Ovary (tissue), 9 donors: ENCODE data around the gene INTS6L. TPM values are rescaled to one million over a fixed set of nuclear protein-coding genes. Genes with fewer than 3 reads are reported as not detected.
A peak's percentile ranks its signal among the peaks of the same experiment; 100 is the strongest.

Experiments used
- DNase-seq, 5 donors: peaks; one replicate each; pipeline ENCODE4 v3.0.0-alpha.2; 2019 to 2020
- H3K27ac ChIP-seq, 2 donors: fragments of 200-600 bp; one replicate each; pipeline versions ENCODE4 v1.5.1 to v1.8.0; 2019 to 2022
- H3K27me3 ChIP-seq: fragments of 200-600 bp; one replicate; pipeline ENCODE4 v1.8.0; 2022
- H3K36me3 ChIP-seq: fragments of 200-600 bp; sonication (generic); one replicate; pipeline ENCODE4 v1.5.1; 2019
- H3K4me1 ChIP-seq: one replicate; pipeline ENCODE4 v1.8.1; 2013; ENCODE audit warnings: mild to moderate bottlenecking, moderate library complexity; ENCODE audit not compliant: insufficient read depth
- H3K4me3 ChIP-seq: fragments of 200-600 bp; sonication (generic); one replicate; pipeline ENCODE4 v1.5.1; 2017
- H3K9me3 ChIP-seq, 2 donors: fragments of 200-600 bp in 1 of 2; sonication (generic) in 1 of 2; one replicate each; pipeline versions ENCODE4 v1.5.1 to v1.8.1; 2013 to 2019; ENCODE audit warnings: mild to moderate bottlenecking in 1 of 2, moderate library complexity in 1 of 2
- EP300 ChIP-seq: sonication (generic); formaldehyde crosslinking; IDR thresholded peaks from one replicate; pipeline ENCODE4 v1.6.1; 2017; ENCODE audit warnings: antibody characterized with exemption
- POLR2A ChIP-seq: fragments of 450-650 bp; IDR thresholded peaks from one replicate; pipeline ENCODE4 v1.6.1; 2017; ENCODE audit warnings: antibody characterized with exemption, mild to moderate bottlenecking, moderate library complexity
- WGBS, 3 donors: extraction: QIAGEN DNeasy Blood & Tissue Kit in 1 of 3; methylation state at CpG; one replicate each; pipeline versions ENCODE4 v1.1.5 to v1.1.7; 2013 to 2017; 5-methylcytosine and 5-hydroxymethylcytosine counted together
- intact Hi-C, 4 donors: fragments of 100-400 bp; cut with DNase I; formaldehyde crosslinking; loops; one replicate each; pipeline versions ENCODE4 v1.11.0 to v1.15.1; 2022 to 2023
- polyA plus RNA-seq, 2 donors: library from polyadenylated mRNA; stranded (reverse); fragments of 200-250 nt in 1 of 2; fragments of 350-450 nt in 1 of 2; fragmentation: Illumina TruSeq in 1 of 2; extraction: RNeasy Lipid Tissue Mini Kit (QIAGEN cat#74804) in 1 of 2; gene quantifications; one replicate each; pipeline ENCODE4 v1.2.3, GENCODE V29; 2013 to 2014
- total RNA-seq, 7 donors: library from RNA; depleted of rRNA in 2 of 7; stranded (reverse); fragments of >200 nt in 2 of 7; fragmentation: NEBNext Ultra II Directional in 3 of 7; extraction: Animal tissue kit (Norgen Biotek cat#: 25700) in 3 of 7; gene quantifications; one replicate each; pipeline versions ENCODE4 v1.1.0 to v1.2.4, GENCODE V29; 2016 to 2023
- TF ChIP-seq, protein P1 (sequence below), 3 donors: fragments of 450-650 bp in 2 of 3; fragments of 200-600 bp in 1 of 3; IDR thresholded peaks; one replicate each; pipeline versions ENCODE4 v1.5.1 to v1.8.0; 2016 to 2022; ENCODE audit warnings: antibody characterized with exemption in 3 of 3, mild to moderate bottlenecking in 1 of 3
- donor health status: DM: no; HTN: no; CAD: no; lungs with moderate emphysema.
- donor health status: DM: no; HTN: no; CAD: no.
- donor health status: Bipolar disorder and iron deficiency.
- donor health status: DM: yes; HTN: yes; CAD: no.
- donor health status: DM: no; HTN: no; CAD: no.
- donor health status: DM: yes; HTN: yes; CAD: no.

The INTS6L gene
- total and polyA plus RNA-seq, 9 donors, result 9.0 to 20.7 (median 16.0) TPM

DNA sequence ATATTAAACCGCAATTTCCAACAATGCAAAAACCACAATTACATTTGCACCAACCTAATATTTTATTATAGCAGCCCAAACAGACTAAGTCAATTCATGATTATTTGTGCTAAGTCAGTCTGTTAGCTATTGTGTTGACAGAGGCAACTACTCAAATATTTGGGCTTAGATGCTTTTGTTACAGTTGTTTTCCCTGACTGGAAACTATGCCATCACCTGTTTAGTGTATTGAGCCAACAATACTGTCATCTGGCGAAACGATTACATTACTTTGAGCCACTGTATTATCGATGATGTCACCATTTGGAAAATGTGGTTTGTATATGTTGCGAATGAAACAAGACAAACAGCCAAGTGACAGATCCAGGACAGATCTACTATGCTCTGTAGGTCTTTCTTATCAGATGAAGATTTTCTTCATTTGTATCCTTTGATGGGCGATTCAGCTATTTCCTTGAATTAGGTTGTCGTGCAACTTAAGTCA, 38.7 kb upstream of the INTS6L start:
- WGBS, 3 donors, result 77 to 90% (median 89%) methylated on average over 7 of the region's 7 CpGs
- H3K36me3 ChIP-seq, result no peaks in the 10 kb centered on the region
- H3K9me3 ChIP-seq, result no peaks in the 10 kb centered on the region
- intact Hi-C loops, result loop anchor here in 1 of 4 donors (10.0 kb wide), 1 partner anchor 93 kb away; no protein-coding TSS in a partner anchor
- peaks cover 2% of the 10 kb centered on the region for H3K4me1 ChIP-seq
- DNase-seq, result no peak
- H3K27ac ChIP-seq, result no peak overlapping the region
- no peaks in the 10 kb centered on the region for H3K27me3 ChIP-seq
- TF ChIP-seq POLR2A (no peak), EP300 (no peak)
- TF ChIP-seq, protein P1, sequence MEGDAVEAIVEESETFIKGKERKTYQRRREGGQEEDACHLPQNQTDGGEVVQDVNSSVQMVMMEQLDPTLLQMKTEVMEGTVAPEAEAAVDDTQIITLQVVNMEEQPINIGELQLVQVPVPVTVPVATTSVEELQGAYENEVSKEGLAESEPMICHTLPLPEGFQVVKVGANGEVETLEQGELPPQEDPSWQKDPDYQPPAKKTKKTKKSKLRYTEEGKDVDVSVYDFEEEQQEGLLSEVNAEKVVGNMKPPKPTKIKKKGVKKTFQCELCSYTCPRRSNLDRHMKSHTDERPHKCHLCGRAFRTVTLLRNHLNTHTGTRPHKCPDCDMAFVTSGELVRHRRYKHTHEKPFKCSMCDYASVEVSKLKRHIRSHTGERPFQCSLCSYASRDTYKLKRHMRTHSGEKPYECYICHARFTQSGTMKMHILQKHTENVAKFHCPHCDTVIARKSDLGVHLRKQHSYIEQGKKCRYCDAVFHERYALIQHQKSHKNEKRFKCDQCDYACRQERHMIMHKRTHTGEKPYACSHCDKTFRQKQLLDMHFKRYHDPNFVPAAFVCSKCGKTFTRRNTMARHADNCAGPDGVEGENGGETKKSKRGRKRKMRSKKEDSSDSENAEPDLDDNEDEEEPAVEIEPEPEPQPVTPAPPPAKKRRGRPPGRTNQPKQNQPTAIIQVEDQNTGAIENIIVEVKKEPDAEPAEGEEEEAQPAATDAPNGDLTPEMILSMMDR (IDR thresholded peaks at IDR 0.05), result no peak
- H3K4me3 ChIP-seq, result no peak overlapping the region

- intact Hi-C loops, result loop anchor here in 1 of 4 donors (10.0 kb wide), 1 partner anchor 90 kb away; no protein-coding TSS in a partner anchor
- no peak overlapping the region for H3K27ac ChIP-seq
- H3K36me3 ChIP-seq, result no peaks in the 10 kb centered on the region
- H3K4me1 ChIP-seq, result peaks cover 2% of the 10 kb centered on the region
- DNase-seq, result no peak
- no peaks in the 10 kb centered on the region for H3K27me3 ChIP-seq
- WGBS, 3 donors, result 15 to 28% (median 19%) methylated on average over 3 of the region's 3 CpGs
- H3K9me3 ChIP-seq, result no peaks in the 10 kb centered on the region
- TF ChIP-seq POLR2A (no peak), EP300 (no peak)
- TF ChIP-seq, protein P1 (IDR thresholded peaks at IDR 0.05), result peak in 2 of 3 donors; percentile 44 to 48
- H3K4me3 ChIP-seq, result no peak overlapping the region
These were observed 35.7 kb upstream of the INTS6L start for GRCh38 chrX:135484641-135485289.

GRCh38 chrX:135489542-135489941, 30.9 kb upstream of the INTS6L start:
- 74 to 84% (median 76%) methylated on average over 1 of the region's 1 CpG for WGBS, 3 donors
- intact Hi-C loops, result loop anchor here in 1 of 4 donors (10.0 kb wide), 1 partner anchor 85 kb away; no protein-coding TSS in a partner anchor
- Histone ChIP-seq H3K36me3 (no peaks in the 10 kb centered on the region), H3K27me3 (no peaks in the 10 kb centered on the region), H3K4me3 (no peak overlapping the region), H3K27ac (no peak overlapping the region), H3K9me3 (no peaks in the 10 kb centered on the region), H3K4me1 (peaks cover under 1% of the 10 kb centered on the region)
- TF ChIP-seq POLR2A (no peak), EP300 (no peak)
- TF ChIP-seq, protein P1 (IDR thresholded peaks at IDR 0.05), result no peak
- DNase-seq, result no peak

- intact Hi-C loops, result no loop called here
These were observed 29.4 kb upstream of the INTS6L start for GRCh38 chrX:135490979-135491514.

More at GRCh38 chrX:135490979-135491514, 29.4 kb upstream of the INTS6L start:
- no peaks in the 10 kb centered on the region for H3K27me3 ChIP-seq
- H3K27ac ChIP-seq, result no peak overlapping the region
- H3K36me3 ChIP-seq, result no peaks in the 10 kb centered on the region
- WGBS, 3 donors, result 51 to 63% (median 58%) methylated on average over 4 of the region's 4 CpGs
- TF ChIP-seq POLR2A, result no peak
- TF ChIP-seq, protein P1 (IDR thresholded peaks at IDR 0.05), result no peak
- no peak for TF ChIP-seq EP300
- no peaks in the 10 kb centered on the region for H3K4me1 ChIP-seq
- H3K9me3 ChIP-seq, result no peaks in the 10 kb centered on the region
- DNase-seq, result no peak
- H3K4me3 ChIP-seq, result no peak overlapping the region
